Iris pigment epithelial cell (primary cell): ENCODE results near the gene RLN1.
A peak's percentile ranks its signal among the peaks of the same experiment; 100 is the strongest.
"Not testable (repeated sequence)": the region's sequence is repeated elsewhere in the genome, so short reads cannot be mapped to it uniquely, and the experiment has no call there.

Experiments
- DNase-seq: peaks from one replicate; pipeline ENCODE4 v3.0.0-alpha.2; 2011; ENCODE audit warnings: low read depth

Gene RLN1, protein sequence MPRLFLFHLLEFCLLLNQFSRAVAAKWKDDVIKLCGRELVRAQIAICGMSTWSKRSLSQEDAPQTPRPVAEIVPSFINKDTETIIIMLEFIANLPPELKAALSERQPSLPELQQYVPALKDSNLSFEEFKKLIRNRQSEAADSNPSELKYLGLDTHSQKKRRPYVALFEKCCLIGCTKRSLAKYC

DNA sequence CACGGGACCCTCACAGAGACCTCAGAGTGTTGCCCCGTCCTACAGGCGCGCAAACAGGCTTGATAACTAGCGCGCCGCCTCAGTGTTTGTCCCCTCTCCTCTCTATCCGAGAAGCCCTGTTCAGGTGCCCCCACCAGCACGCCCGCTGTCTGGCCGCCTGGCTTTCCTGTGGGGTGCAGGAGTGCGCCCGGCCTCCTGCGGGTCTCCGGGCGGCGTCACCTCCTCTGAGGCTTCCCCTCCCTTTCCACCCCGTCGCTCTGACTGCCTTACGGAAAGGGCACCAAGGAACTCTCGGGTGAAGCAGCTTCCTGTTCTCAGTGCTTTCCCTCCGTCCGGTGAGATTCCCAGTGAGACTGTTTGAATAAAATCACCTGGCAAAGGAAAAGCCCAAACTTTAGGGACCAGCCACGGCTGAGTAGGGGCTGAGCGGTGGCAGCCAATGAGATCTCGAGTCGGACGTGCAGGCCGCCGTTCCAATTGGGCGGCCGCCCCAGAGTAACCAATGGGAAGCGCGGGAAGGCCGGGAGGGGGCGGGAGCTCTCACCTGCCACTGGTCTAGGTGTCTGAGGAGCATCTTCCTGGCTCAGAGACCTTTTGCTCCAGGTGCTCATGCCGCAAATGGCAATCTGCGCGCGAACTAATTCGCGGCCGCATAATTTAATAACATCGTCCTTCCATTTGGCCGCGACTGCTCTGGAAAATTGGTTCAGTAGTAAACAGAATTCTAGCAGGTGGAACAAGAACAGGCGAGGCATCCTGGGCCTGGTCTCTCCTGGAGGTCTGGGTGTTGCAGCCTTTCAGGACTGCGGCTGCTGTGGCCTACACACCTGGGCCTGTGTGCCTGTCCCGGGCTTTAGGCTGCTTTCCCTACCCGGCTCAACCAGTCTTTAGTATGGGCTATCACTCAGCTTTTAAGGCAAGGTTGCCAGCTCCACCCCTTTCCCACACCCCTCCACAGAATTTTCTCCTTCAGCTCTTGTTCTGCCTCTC, at the start of gene RLN1:
RLN1 (minus strand) TSS at position 885 of the 990 bp plus-strand sequence; CDS start at position 755, 130 bp downstream.
- DNase-seq, result not testable (repeated sequence)

GRCh38 chr9:5389109-5389732, 49.5 kb upstream of the RLN1 start:
- peak; percentile 94 for DNase-seq

- peak; percentile 66 for DNase-seq
These were observed 48.5 kb upstream of the RLN1 start for GRCh38 chr9:5388026-5388819.

DNA sequence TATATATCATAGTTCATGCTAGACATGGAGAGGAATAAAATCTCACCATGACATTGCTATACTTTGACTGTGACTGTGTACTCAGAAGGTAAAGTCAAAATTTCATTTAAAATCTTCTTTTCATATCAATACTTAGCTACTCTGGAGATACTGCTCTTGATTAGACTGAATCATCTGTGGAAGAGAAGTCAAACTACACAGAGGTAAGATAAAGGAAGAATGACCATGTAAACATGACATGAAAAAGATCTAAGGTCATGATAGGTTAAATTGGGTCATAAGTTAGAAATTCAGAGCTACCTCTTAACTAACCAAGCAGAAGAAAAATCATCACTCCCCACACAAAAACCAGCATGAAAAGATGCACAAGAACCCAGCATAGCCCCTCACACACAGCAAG, 44.8 kb upstream of the RLN1 start:
- DNase-seq, result no peak

DNA sequence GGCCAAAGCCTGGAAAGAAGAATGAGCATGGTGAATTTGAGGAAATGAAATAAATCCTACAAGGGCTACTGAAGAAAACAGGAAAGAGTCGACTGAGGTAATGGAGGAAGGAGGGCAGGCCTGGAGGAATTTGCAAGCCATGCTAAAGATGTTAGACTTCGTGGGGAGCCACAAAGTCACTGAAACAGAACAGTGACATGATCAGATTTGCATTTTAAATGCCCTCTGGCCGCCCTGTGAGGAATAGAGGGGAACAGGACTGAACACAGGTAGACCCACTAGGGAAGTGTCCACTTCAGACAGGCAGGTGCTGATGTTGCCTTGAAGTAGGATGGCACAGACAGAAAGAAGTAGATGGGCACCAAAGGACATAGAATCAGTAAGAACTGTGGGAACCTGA, 42.8 kb upstream of the RLN1 start:
- DNase-seq, result no peak

GRCh38 chr9:5375790-5376477, 36.3 kb upstream of the RLN1 start:
- DNase-seq, result peak; percentile 10

- no peak for DNase-seq
These were observed 35.4 kb upstream of the RLN1 start for GRCh38 chr9:5375091-5375490.

GRCh38 chr9:5364294-5365024, 24.8 kb upstream of the RLN1 start:
- DNase-seq, result peak; percentile 54

DNA sequence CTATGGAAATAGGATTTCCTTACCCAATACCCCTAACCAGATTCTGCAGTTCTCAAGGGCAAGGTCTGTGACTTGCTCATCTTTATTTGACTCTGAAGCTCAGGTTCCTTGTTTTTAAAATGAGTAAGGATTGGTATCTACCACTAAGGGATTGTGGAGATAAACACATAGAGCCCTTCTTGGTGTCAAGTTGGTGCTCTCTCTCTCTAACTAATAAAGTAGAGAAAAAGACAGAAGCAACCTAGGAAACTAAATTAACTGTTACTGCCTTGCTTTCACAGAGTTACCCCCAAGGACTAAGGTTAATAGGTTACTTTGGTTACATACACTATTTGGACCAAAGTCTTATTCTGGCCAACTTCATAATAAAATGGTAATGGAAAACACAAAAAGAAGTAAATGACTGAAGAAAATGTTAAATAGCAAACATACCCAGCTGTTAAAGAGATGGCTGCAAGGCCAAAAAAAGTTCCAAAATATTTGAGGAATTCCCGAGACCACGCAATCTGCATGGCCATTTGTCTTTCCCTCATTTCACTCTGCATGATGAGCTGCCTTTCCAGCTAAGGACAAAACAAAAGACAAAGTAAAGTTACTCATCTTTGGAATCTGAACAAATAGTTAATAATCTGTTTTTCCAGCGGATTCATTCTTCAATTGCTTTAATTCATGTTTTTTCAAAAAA, 21.8 kb upstream of the RLN1 start:
- DNase-seq, result no peak

DNA sequence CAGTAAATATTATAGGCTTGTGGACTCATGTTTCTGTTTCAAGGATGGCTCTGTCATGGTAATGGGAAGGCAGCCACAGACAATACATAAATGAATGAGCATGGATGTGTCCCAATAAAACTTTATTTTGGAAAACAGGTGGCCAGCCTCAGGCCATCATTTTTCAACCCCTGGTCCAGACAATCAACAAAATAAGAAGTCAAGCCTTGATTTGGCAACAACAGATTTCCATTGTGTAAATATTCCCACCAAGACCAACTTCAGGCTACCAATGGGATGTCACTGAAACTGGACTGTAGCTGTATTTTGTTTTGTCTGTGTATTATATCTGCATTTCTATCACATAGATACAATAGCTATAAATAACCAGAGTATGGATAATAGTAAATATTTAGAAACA, 20.7 kb upstream of the RLN1 start:
- no peak for DNase-seq

GRCh38 chr9:5357431-5358105, 17.9 kb upstream of the RLN1 start:
- no peak for DNase-seq

GRCh38 chr9:5355817-5356216, 16.1 kb upstream of the RLN1 start:
- no peak for DNase-seq

GRCh38 chr9:5355226-5355625, 15.6 kb upstream of the RLN1 start:
- no peak for DNase-seq

GRCh38 chr9:5354184-5354583, 14.5 kb upstream of the RLN1 start:
- no peak for DNase-seq

DNA sequence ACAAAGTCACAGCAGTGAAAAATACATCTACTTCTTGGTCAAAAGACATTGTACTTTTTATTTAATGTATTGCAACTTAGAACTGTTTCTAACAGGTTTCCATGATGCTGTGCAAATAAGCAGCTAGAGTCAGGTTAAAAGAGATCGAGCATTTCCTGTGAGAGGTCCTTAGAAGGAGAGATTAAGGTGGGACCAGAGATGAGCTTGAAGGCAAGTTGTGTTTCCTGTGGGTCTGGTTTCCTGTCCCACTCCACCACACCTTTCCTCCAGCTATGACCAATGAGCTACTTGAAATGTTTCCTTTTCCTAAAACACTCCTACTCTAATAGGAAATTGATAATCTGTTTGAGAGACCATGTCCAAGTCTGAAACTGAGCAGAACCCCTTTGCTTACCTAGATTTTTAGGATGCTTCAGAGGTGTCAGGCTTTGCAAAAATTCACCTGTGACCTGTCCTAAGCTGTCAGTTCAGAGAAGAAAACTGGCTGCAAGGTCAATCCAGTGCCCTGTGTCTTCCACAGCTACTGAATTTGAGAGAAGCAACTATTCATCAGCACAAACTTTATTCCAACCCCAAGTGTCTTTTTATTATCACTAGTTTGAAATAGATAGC, 13.1 kb upstream of the RLN1 start:
- DNase-seq, result no peak

GRCh38 chr9:5336688-5337087, 3.0 kb downstream of the RLN1 start:
- no peak for DNase-seq

GRCh38 chr9:5331276-5331675, 8.4 kb downstream of the RLN1 start:
- not testable (repeated sequence) for DNase-seq

DNA sequence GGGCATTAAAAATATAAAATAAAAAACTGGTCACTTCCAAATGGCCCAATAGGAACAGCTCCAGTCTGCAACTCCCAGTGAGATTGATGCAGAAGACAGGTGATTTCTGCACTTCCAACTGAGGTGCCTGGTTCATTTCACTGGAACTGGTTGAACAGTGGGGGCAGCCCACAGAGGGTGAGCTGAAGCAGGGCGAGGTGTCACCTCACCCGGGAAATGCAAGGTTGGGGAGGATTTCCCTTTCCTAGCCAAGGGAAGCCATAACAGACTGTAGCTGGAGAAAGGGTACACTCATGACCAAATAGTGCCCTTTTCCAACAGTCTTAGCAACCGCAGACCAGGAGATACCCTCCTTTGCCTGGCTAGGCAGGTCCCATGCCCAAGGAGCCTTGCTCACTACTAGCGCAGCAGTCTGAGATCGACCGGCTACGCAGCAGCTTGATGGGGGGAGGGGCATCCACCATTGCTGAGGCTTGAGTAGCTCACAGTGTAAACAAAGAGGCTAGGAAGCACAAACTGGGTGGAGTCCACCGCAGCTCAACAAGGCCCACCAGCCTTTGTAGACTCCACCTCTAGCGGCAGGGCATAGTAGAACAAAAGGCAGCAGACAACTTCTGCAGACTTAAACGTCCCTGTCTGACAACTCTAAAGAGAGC, 12.7 kb downstream of the RLN1 start:
- peak; percentile 1 for DNase-seq

DNA sequence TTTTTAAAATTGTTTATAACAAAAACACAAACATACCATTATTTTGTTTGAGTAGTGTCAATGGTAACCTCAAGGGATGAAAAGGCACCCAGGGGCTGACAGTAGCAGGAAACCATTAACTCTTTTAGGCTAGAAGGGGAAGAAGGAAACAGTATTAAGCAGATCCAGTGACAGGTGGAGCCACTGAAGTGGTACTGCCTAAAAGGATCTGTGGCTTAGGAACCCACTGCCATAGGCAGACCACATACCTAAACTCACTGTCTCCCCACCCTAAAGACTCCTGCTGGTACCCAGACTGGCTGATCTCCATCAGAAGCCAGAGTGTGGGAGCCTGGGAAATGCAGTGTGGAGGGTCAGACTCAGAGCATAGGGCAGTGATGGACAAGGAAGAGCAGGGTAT, 13.5 kb downstream of the RLN1 start:
- DNase-seq, result no peak
